ENCODE results near the gene RANBP1.
A peak's percentile ranks its signal among the peaks of the same experiment; 100 is the strongest.
"Not testable (repeated sequence)": the region's sequence is repeated elsewhere in the genome, so short reads cannot be mapped to it uniquely, and the experiment has no call there.

RANBP1 gene

DNA sequence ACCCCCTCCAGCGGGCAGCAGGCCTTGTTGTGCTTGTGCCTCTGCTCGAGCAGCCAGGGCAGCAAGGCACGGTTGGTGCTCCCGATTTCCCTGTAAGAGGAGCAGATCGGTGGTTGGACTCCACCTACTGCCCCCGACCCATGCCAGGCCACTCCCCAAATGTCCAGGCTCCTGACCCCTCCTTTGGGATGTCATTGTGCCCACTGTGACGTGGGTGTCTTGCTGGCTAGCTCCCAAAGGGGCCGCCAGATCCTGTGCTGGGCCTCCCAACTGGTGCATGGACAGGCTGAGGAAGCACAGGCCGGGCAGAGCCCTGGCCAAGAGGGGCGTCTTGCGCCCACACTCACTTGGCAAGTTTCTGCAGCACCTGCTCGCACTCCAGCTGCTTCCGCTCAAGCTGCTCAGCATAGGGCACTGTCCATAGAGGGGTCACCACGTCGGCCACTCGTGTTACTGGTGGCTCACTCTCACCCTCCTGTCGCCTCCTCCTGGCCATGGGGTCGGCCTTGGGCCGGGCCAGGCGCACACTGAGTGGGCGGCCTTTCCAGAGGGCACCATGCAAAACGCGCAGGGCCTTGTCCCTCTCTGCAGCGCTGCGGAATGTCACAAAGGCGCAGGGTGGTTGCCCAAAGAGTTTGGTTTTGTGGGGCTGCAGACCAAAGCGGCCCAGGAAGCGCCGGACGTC, at the start of gene RANBP1:
Gene RANBP1 (plus strand): TSS at position 414 of the 685 bp plus-strand sequence. CDS start 81 bp downstream, at position 495.
- DNase-seq = no peak

- DNase-seq = no peak
Observed at GRCh38 chr22:20066617-20067383, 49.1 kb upstream of the RANBP1 start.

DNA sequence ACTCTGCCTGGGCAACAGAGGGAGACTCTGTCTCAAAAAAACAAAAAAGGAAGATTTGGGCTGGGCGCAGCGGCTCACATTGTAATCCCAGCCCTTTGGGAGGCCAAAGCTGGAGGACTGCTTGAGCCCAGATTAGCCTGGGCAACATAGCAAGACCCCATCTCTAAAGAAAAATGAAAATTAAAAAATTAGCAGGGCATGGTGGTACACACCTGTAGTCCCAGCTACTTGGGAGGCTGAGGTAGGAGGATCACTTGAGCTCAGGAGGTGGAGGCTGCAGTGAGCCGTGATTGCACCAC, 48.6 kb upstream of the RANBP1 start:
- not testable (repeated sequence) for DNase-seq

DNA sequence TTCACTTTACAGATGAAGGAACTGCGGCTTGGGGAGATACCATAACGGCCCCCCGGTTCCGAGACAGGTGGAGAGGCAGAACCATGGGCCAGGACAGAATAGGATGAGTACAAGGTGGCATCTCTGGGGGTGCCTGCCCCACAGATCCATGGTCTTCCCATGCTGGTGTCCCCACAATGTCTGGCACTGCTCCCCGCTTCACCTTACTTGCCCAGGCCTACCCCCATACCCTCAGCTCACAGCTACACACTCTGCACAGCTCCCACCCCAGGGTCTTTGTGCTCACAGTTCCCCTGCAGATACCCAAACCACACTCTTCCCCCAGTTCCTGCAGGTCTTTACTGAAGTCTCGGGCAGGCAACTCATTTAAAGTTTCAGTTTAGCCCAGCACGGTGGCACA, 47.3 kb upstream of the RANBP1 start:
- no peak for DNase-seq

GRCh38 chr22:20069331-20070042, 46.4 kb upstream of the RANBP1 start:
- no peak for DNase-seq

GRCh38 chr22:20071524-20071972, 44.4 kb upstream of the RANBP1 start:
- no peak for DNase-seq

DNA sequence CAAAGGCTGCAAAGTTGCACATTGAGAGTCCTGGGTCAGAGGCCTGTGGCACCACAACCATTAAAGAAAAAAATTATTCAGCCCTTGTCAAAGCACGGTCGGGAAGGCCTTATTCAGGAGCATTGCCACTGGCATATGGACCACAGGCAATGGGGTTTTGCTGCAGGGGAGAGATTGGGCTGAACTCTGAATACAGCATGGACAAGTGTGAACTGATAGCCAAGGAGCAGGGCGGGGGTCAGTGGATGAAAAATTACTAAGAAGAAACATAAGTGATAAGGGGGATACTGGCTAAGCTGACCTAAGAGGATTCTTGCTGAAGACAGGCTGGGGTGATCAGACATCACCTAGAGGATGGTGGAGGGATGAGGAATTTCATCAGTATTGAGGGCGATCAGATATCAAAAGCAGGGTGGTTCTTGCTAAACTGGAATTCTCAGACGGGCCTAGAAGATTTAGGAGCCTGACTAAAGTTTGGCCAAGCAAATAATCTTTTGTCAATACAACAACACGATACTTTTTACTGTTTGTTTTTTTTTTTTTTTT, 39.2 kb upstream of the RANBP1 start:
- DNase-seq = no peak

GRCh38 chr22:20079745-20080444, 36.0 kb upstream of the RANBP1 start, which contains the start of gene DGCR8:
Gene DGCR8 (plus strand): TSS chr22:20080241. CDS start chr22:20085964, 5,723 bp downstream.
- DNase-seq = peak; percentile 95

GRCh38 chr22:20080445-20080775, 35.5 kb upstream of the RANBP1 start:
- DNase-seq = no peak

DNA sequence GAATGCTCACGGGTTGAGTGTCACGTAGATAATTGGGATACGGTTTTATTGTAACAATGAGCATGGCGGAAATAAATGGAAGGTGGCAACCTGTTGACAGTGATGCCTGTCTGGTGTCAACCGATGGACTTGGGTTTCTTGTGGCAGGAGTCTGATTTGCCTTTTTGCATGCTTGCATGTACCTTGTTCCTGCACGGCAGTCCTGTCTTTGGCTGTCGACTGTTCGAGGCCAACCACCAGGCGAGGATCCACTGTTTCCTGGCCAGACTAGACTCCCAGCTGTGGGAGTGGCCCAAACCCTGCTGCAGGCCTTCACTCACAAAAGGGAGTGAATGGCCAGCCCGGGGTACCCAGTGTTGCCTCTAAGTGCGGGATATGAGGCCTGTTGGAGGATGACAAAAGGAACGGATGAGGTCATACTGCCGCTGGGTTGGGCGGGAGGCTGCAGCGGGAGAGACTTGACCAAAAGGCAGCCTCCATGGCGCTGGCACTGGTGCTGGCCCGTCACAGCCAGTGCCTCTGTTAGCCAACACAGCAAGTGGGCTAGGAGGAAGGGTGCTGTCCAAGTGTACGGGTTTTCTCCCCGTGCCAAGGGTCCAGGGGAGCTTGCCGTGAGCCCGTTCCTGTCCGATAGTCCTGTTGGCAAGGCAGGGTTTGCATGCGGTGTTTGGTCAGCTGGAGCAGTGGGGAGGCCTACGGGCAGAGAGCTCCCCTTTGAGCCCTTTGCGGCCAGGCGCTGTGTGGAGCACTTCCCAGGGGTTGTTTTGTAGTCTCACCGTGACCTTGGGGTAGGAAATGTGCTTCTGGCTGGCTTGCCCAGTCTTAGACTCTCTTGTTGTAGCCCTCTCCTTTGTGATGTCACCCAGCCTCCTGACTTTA, 34.9 kb upstream of the RANBP1 start:
- peak; percentile 71 for DNase-seq

GRCh38 chr22:20083157-20083890, 32.6 kb upstream of the RANBP1 start:
- no peak for DNase-seq

DNA sequence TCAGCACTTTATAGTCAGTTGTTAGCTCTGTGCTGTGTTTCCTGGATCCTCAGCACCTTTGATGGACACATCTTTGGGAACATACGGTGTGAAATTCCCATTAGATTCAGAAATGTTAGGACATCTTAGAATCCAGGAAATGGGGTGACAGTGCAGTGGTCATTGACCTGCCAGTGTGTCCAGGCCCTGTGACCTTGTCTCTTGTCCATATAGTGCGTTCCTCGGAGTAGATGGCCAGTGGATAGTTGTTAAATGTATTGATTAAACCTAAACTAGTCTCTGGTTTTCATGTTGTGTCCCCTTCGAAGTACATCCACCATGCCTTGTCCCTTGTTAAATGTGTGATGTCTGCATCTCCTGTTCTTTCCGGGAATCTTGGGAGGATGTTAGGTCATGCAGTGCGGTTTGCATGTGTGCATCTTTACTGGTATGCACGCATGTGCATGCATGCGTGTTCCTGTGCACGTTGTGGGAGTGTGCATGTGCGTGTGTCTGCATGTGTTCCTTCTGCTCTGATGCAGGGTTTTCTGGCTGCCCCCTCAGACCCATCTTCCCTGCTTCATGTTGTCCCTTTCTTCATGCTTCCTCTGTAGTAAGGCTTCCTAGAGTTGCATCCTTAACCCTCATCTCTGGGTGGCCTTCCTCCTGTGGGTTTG, 31.9 kb upstream of the RANBP1 start:
- DNase-seq = no peak

DNA sequence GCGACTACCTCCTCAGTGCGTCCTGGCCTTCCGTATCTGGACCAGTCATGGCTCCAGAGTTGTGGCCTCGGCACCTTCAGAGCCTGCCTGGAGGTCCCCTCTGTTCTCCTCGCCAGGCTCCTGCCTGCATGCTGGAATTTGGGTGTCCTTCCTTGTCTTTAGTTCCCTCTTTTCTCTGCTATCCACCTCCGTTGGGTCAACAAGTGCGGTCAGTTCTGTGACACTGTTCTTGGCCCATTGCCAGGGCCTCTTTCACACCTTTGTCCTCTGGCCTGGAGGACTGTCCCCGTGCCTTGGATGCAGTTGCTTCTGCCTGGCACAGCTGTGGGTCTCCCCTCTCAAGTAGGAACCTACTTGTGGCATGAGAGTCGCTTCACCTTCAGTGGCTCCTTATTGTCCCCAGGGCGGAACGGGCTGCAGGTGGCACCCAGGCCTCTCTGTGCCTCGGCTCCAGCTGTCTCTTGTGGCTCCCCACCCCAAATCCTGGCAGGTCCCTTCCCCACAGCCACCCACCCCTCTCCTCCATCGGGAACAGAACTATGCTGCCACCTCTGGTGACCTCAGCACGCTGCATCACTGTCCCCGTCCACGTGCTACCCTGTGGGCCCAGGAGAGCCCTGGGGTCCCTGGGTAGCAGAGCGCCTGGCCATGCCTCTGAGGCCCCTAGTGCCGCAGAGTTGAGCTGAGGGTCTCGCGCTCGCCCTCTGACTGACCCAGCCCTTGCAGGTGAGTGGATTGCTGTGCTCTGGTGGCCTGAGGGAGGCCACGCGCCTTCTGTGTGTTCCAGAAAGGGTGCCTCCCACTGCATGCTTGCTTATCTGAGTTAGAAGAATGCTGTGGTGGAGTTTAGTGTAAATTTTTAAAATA, 31.1 kb upstream of the RANBP1 start:
- peak; percentile 54 for DNase-seq

GRCh38 chr22:20085651-20086050, 30.3 kb upstream of the RANBP1 start:
- no peak for DNase-seq

GRCh38 chr22:20086101-20086599, 29.8 kb upstream of the RANBP1 start:
- no peak for DNase-seq

DNA sequence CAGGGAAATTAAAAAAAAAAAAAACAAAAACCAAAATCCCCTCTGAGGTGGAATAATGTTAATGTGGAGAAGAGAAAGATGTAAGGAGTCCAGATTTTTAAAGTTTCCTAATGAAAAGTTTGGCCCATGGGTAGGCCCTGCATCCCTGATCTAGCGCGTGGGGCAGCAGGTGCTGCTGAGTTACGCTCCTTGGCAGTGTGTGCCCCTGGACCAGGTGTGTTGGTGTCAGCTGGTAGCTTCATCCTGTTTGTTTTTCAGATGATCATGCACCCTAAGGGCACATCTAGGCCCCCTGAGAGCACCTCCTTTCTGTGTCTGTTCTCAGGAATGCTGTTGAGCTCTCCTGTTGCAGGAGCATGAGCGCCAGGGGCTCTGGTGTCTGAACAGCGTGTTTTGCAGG, 29.1 kb upstream of the RANBP1 start:
- no peak for DNase-seq

DNA sequence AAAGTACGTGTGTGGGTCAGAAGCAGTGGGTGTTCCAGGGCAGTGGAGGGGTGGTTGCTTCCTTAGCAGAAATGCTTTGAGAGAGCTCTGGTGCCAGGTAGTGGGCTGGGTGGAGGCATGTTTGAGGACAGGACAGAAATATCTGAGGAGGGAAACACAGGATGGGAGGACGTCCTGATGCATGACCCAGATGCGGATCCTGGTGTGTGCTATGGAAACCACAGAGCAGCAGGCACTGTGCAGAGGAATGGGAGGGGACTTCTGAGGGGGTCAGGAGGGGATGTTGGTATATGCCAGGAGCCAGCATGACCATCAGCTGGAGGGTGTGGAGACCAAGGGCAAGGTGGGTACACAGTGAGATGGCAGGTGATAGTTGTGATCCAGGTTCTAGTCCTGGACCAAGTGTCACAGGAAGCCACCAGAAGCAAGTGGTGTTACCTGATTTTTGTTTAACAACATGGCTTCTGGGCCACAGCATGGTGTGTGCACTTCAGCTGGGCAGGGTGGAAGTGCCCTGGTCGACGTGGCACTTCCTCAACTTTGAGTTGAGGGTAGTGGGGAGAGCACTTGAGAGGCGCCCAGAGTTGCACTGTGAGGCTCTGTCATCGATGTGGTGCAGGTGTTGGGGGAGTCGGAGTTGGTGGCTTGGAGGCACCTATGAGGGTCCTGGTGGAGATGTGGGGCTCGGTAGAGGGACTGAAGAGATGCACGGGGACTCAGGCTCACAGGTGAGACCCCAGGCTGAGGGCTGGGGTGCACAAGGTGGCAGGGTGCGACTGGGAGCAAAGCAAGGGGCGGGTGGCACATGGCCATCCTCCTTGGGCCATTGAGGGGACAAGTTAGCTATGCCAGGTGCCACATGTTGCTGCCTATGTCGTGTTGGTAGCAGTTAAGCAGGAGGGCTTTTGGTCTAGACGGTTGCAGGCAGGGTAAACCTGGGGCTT, 28.3 kb upstream of the RANBP1 start:
- DNase-seq = no peak

GRCh38 chr22:20088263-20088648, 27.6 kb upstream of the RANBP1 start:
- DNase-seq = no peak

Measured in retina (tissue), 1 donor.